Adrenal gland (tissue), 12 donors: ENCODE results near the gene SWAP70. TPM values are rescaled to one million over a fixed set of nuclear protein-coding genes. Genes with fewer than 3 reads are reported as not detected.

ENCODE experiments used
- DNase-seq, 7 donors: peaks; one replicate each; pipeline ENCODE4 v3.0.0-alpha.2; 2019 to 2020
- H3K27ac ChIP-seq, 5 donors: fragments of 200-600 bp; sonication (generic) in 4 of 5; 1 replicate in 3 of 5; 2 replicates in 2 of 5; pipeline versions ENCODE4 v1.5.1 to v1.8.0; 2016 to 2020; ENCODE audit warnings: mild to moderate bottlenecking in 1 of 5
- H3K27me3 ChIP-seq: fragments of 200-600 bp; 2 replicates; pipeline ENCODE4 v1.8.0; 2021
- H3K36me3 ChIP-seq, 2 donors: fragments of 200-600 bp; replicated peaks in 1 of 2; 1 replicate in 1 of 2; 2 replicates in 1 of 2; pipeline versions ENCODE4 v1.5.1 to v1.8.0; 2018 to 2022
- H3K4me1 ChIP-seq, 2 donors: fragments of 200-600 bp; replicated peaks in 1 of 2; 1 replicate in 1 of 2; 2 replicates in 1 of 2; pipeline versions ENCODE4 v1.5.1 to v1.8.0; 2018 to 2021
- H3K4me3 ChIP-seq, 4 donors: fragments of 200-600 bp; sonication (generic) in 3 of 4; one replicate each; pipeline ENCODE4 v1.5.1; 2016 to 2018
- H3K9me3 ChIP-seq, 3 donors: fragments of 200-600 bp; sonication (generic) in 1 of 3; replicated peaks in 1 of 3; 1 replicate in 2 of 3; 2 replicates in 1 of 3; pipeline versions ENCODE4 v1.5.1 to v1.8.0; 2016 to 2021
- POLR2A ChIP-seq, 2 donors: fragments of 450-650 bp; IDR thresholded peaks; one replicate each; pipeline ENCODE4 v1.6.1; 2017; ENCODE audit warnings: antibody characterized with exemption in 2 of 2, mild to moderate bottlenecking in 2 of 2, moderate library complexity in 1 of 2
- WGBS, 4 donors: extraction: QIAGEN DNeasy Blood & Tissue Kit in 2 of 4; methylation state at CpG; one replicate each; pipeline versions ENCODE4 v1.1.5 to v1.1.7; 2013 to 2017; 5-methylcytosine and 5-hydroxymethylcytosine counted together
- intact Hi-C, 2 donors: fragments of 100-400 bp; cut with DNase I; formaldehyde crosslinking; loops; one replicate each; pipeline versions ENCODE4 v1.14.1 to v1.15.0; 2022 to 2023
- polyA plus RNA-seq, 3 donors: library from polyadenylated mRNA; stranded (reverse); fragments of 200-250 nt in 2 of 3; fragments of 350-450 nt in 1 of 3; fragmentation: Illumina TruSeq in 1 of 3; extraction: RNeasy Lipid Tissue Mini Kit (QIAGEN cat#74804) in 1 of 3; gene quantifications; one replicate each; pipeline ENCODE4 v1.2.3, GENCODE V29; 2013 to 2014
- total RNA-seq, 9 donors: library from RNA; depleted of rRNA in 4 of 9; stranded (reverse); fragments of >200 nt in 4 of 9; fragments of 120-200 nt in 1 of 9; fragmentation: NEBNext Ultra II Directional in 1 of 9; extraction: Animal tissue kit (Norgen Biotek cat#: 25700) in 1 of 9; gene quantifications; one replicate each; pipeline versions ENCODE4 v1.1.0 to v1.2.4, GENCODE V29; 2013 to 2023
- TF ChIP-seq, protein P1 (sequence below), 6 experiments: fragments of 450-650 bp in 4 of 6; fragments of 200-600 bp in 2 of 6; sonication (generic) in 1 of 6; IDR thresholded peaks; 1 replicate in 5 of 6; 2 replicates in 1 of 6; pipeline versions ENCODE4 v1.5.1 to v1.8.0; 2016 to 2021; ENCODE audit warnings: antibody characterized with exemption in 6 of 6, mild to moderate bottlenecking in 2 of 6, moderate library complexity in 1 of 6
- donor health status: healthy with polysubstance abuse.
- donor health status: Bipolar disorder and iron deficiency.
- donor health status: DM: yes; HTN: yes; CAD: no.
- donor health status: DM: no; HTN: no; CAD: no.
- donor health status: DM: no; HTN: no; CAD: no.
- donor health status: DM: yes; HTN: yes; CAD: no.

The SWAP70 gene
- total and polyA plus RNA-seq, 12 donors, result 6.5 to 23.5 (median 17.0) TPM

DNA sequence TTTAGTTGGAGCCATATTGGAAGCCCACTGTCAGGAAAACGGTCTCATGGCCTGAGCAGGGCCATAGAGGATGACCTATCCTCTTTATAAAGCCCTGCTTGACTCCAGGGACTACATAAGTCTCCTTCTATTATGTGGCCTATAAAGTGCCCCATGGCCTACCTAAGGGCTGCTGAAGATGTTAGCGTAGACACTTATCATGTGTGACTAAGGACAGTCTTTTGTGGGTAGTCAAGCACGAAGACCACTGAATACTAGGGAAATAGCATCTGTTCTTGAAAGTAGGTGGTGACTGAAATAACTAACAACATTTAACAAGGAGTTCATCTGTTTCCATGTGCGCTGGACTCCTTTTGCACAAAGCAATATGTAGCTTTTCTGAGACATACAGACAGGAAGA is 117.1 kb downstream of the SWAP70 start:
- H3K36me3 ChIP-seq, result peaks cover 0 to 42% of the 10 kb centered on the region in 2 donors

DNA sequence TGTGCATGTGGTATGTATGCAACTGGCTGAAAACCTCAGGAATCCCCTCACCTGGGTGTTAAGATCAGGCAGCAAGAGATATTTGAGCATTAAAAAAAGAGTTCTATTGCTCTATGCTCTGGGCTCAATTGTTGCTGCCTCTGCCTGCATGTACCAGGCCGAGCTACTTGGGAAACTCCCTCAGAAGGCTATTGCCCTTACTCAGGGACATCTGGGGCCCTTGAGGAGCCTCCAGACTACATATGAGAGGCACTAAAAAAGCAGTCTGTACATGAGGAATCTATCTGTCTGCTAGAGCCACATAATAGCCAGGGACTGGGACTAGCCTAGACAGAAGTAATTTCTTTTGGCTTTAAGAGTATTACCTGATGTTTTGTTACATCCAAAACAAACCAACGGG is 120.1 kb downstream of the SWAP70 start:
- no peak for DNase-seq
- TF ChIP-seq, protein P1, sequence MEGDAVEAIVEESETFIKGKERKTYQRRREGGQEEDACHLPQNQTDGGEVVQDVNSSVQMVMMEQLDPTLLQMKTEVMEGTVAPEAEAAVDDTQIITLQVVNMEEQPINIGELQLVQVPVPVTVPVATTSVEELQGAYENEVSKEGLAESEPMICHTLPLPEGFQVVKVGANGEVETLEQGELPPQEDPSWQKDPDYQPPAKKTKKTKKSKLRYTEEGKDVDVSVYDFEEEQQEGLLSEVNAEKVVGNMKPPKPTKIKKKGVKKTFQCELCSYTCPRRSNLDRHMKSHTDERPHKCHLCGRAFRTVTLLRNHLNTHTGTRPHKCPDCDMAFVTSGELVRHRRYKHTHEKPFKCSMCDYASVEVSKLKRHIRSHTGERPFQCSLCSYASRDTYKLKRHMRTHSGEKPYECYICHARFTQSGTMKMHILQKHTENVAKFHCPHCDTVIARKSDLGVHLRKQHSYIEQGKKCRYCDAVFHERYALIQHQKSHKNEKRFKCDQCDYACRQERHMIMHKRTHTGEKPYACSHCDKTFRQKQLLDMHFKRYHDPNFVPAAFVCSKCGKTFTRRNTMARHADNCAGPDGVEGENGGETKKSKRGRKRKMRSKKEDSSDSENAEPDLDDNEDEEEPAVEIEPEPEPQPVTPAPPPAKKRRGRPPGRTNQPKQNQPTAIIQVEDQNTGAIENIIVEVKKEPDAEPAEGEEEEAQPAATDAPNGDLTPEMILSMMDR (IDR thresholded peaks at IDR 0.05), result no peak
- no peak for TF ChIP-seq POLR2A (IDR thresholded peaks at IDR 0.05)
- Histone ChIP-seq H3K4me3 (no peak overlapping the region), H3K4me1 (no peaks in the 10 kb centered on the region), H3K9me3 (no peaks in the 10 kb centered on the region), H3K27ac (no peak overlapping the region), H3K27me3 (no peaks in the 10 kb centered on the region), H3K36me3 (peaks cover 0 to 53% of the 10 kb centered on the region in 2 donors)
- WGBS, 4 donors, result 60 to 85% (median 76%) methylated on average over 2 of the region's 2 CpGs
- intact Hi-C loops, result no loop called here

More for the DNA sequence above, 117.1 kb downstream of the SWAP70 start:
- 94 to 98% (median 96%) methylated on average over 4 of the region's 4 CpGs for WGBS, 4 donors
- no peak for DNase-seq
- no peak overlapping the region for H3K4me3 ChIP-seq
- no peak for TF ChIP-seq POLR2A (IDR thresholded peaks at IDR 0.05)
- TF ChIP-seq, protein P1 (IDR thresholded peaks at IDR 0.05), result no peak
- H3K4me1 ChIP-seq, result no peaks in the 10 kb centered on the region
- H3K9me3 ChIP-seq, result no peaks in the 10 kb centered on the region
- H3K27ac ChIP-seq, result no peak overlapping the region
- intact Hi-C loops, result no loop called here
- H3K27me3 ChIP-seq, result no peaks in the 10 kb centered on the region

DNA sequence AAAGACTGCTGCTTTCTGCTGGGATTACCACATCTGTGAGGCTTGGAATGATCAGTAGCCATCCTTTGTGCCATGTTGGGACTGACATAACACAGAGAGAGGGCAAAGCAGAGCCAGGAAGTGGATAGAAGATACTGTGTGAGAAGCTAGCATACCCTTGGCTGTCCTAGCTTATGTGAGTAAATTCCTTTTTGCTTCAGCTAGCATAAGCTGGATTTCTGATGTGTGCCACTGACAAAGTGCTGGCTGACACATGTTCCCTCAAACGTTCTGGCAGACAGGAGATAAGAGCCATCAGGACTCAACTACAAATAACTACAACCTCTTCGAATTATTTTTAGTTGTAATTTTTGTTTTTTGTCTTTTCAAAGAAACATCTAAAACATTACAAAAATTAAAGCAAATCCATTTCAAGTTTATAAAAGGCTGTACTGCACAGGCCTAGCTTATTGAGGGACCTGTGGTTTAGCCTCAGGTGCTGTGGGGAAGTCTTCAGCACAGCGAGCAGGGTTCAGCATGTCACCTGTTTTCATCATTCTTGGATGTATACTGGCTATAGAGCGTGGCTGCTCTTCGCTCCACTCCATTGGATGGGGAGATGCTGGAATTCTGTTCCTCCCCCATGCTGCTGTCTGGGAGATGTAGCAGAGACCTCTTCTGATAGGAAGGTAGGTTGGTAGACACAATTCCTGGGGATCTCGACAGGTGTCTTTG is 120.9 kb downstream of the SWAP70 start:
- TF ChIP-seq, protein P1 (IDR thresholded peaks at IDR 0.05), result no peak
- no peak for TF ChIP-seq POLR2A (IDR thresholded peaks at IDR 0.05)
- Histone ChIP-seq H3K4me1 (no peaks in the 10 kb centered on the region), H3K27me3 (no peaks in the 10 kb centered on the region), H3K27ac (no peak overlapping the region), H3K9me3 (no peaks in the 10 kb centered on the region), H3K4me3 (no peak overlapping the region), H3K36me3 (peaks cover 0 to 48% of the 10 kb centered on the region in 2 donors)
- WGBS, 4 donors, result 68 to 85% (median 78%) methylated on average over 5 to 6 of the region's 6 CpGs
- intact Hi-C loops, result no loop called here
- no peak for DNase-seq

DNA sequence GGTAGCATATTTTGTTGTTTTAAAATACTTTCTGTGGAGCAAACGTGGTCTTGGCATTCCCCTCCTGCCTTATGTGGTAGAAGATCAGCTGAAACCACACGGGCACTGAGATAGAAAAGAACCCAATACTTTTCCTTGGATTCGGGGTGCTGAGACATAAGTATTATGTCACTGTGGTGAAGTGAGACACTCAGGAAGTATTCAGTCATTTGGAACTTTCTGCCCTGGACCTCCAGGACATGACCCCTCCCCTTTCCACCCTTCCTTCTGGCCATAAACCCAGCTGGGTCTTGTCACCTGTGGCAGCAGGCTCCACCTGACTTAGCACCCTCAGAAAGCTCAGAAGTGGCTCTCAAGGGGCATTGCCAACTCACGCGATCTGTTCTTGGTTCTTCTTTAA is 123.4 kb downstream of the SWAP70 start:
- TF ChIP-seq POLR2A (IDR thresholded peaks at IDR 0.05), result no peak
- TF ChIP-seq, protein P1 (IDR thresholded peaks at IDR 0.05), result no peak
- no peaks in the 10 kb centered on the region for H3K9me3 ChIP-seq
- H3K27ac ChIP-seq, result no peak overlapping the region
- H3K27me3 ChIP-seq, result no peaks in the 10 kb centered on the region
- no peak overlapping the region for H3K4me3 ChIP-seq
- no peaks in the 10 kb centered on the region for H3K4me1 ChIP-seq
- intact Hi-C loops, result no loop called here
- no peak for DNase-seq
- H3K36me3 ChIP-seq, result peaks cover 0 to 33% of the 10 kb centered on the region in 2 donors
- WGBS, 4 donors, result 83 to 96% (median 89%) methylated on average over 5 of the region's 5 CpGs
